LNCaP clone FGC (cell line): ENCODE measurements around the gene LMO1.
A peak's percentile ranks its signal among the peaks of the same experiment; 100 is the strongest.

ENCODE experiments used
- DNase-seq: peaks from one replicate; pipeline ENCODE4 v3.0.0-alpha.2; 2011; ENCODE audit warnings: low read depth
- H3K4me3 ChIP-seq: 2 replicates; pipeline ENCODE4 v1.5.1; 2011; ENCODE audit warnings: mild to moderate bottlenecking, low read depth, low read length, control low read depth
- CTCF ChIP-seq: IDR thresholded peaks from 2 replicates; pipeline ENCODE4 v1.5.1; 2012; ENCODE audit warnings: mild to moderate bottlenecking; ENCODE audit not compliant: control insufficient read depth, insufficient read depth; ENCODE audit errors: extremely low read depth

LMO1 gene

GRCh38 chr11:8201644-8202365 lies 61.9 kb downstream of the LMO1 start:
- TF ChIP-seq CTCF = no peak
- DNase-seq = no peak
- H3K4me3 ChIP-seq = no peak overlapping the region

- no peak for TF ChIP-seq CTCF
- DNase-seq = no peak
- H3K4me3 ChIP-seq = no peak overlapping the region
Observed at GRCh38 chr11:8199676-8200075, 64.0 kb downstream of the LMO1 start.

- H3K4me3 ChIP-seq = no peak overlapping the region
- no peak for DNase-seq
- TF ChIP-seq CTCF = no peak
Observed at GRCh38 chr11:8196749-8197148, 66.9 kb downstream of the LMO1 start.

GRCh38 chr11:8194956-8195355 lies 68.7 kb downstream of the LMO1 start:
- no peak overlapping the region for H3K4me3 ChIP-seq
- DNase-seq = no peak
- TF ChIP-seq CTCF = no peak

- DNase-seq = no peak
- H3K4me3 ChIP-seq = no peak overlapping the region
- no peak for TF ChIP-seq CTCF
Observed at GRCh38 chr11:8192896-8193209, 70.8 kb downstream of the LMO1 start.

GRCh38 chr11:8192016-8192895 lies 71.4 kb downstream of the LMO1 start:
- DNase-seq = peak; percentile 35
- TF ChIP-seq CTCF = peak; percentile 98
- H3K4me3 ChIP-seq = no peak overlapping the region

GRCh38 chr11:8190431-8190830 lies 73.2 kb downstream of the LMO1 start:
- no peak for DNase-seq
- TF ChIP-seq CTCF = no peak
- no peak overlapping the region for H3K4me3 ChIP-seq
